GM12891 (cell line): ENCODE data around the gene TRAPPC12.

Experiments
- POLR2A ChIP-seq: IDR thresholded peaks from 2 replicates; pipeline ENCODE4 v1.6.1; 2011; ENCODE audit warnings: low read depth, low read length, control low read depth
- POLR2AphosphoS5 ChIP-seq: IDR thresholded peaks from 2 replicates; pipeline ENCODE4 v1.6.1; 2011; ENCODE audit warnings: low read depth, low read length, control low read depth
- POU2F2 ChIP-seq: IDR thresholded peaks from 2 replicates; pipeline ENCODE4 v1.6.1; 2011; ENCODE audit warnings: low read depth, mild to moderate bottlenecking, control low read depth, low read length, moderate library complexity
- SPI1 ChIP-seq: IDR thresholded peaks from 2 replicates; pipeline ENCODE4 v1.6.1; 2011; ENCODE audit warnings: low read depth, low read length, control low read depth
- TAF1 ChIP-seq: IDR thresholded peaks from 2 replicates; pipeline ENCODE4 v1.6.1; 2011; ENCODE audit warnings: low read depth, low read length, control low read depth

DNA sequence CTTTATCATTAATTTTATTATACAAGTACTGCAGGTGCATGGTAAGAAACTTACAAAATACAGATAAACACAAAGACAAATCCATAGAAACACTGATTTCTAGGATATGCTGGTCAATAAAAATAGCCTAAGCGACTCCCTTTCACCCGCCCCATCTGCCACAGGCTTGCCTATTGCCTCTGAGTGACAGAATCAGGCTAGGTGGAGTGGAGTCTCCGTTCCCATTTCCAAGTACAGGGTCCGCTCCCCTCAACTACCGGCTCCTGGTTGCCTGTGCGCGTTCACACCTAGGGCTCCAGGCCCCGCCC lies 201 bp upstream of the TRAPPC12 start:
- no peak for TF ChIP-seq POLR2A
- no peak for TF ChIP-seq POLR2AphosphoS5
- no peak for TF ChIP-seq TAF1
- no peak for TF ChIP-seq SPI1
- TF ChIP-seq POU2F2, result no peak
